Ovary (tissue), 3 donors: Measurements from ENCODE around the gene TBC1D24.

ENCODE experiments used
- EP300 ChIP-seq: sonication (generic); formaldehyde crosslinking; IDR thresholded peaks from one replicate; pipeline ENCODE4 v1.6.1; 2017; ENCODE audit warnings: antibody characterized with exemption
- POLR2A ChIP-seq: fragments of 450-650 bp; IDR thresholded peaks from one replicate; pipeline ENCODE4 v1.6.1; 2017; ENCODE audit warnings: antibody characterized with exemption, mild to moderate bottlenecking, moderate library complexity
- TF ChIP-seq, protein P1 (sequence below), 3 donors: fragments of 450-650 bp in 2 of 3; fragments of 200-600 bp in 1 of 3; IDR thresholded peaks; one replicate each; pipeline versions ENCODE4 v1.5.1 to v1.8.0; 2016 to 2022; ENCODE audit warnings: antibody characterized with exemption in 3 of 3, mild to moderate bottlenecking in 1 of 3
- donor health status: DM: no; HTN: no; CAD: no.

DNA sequence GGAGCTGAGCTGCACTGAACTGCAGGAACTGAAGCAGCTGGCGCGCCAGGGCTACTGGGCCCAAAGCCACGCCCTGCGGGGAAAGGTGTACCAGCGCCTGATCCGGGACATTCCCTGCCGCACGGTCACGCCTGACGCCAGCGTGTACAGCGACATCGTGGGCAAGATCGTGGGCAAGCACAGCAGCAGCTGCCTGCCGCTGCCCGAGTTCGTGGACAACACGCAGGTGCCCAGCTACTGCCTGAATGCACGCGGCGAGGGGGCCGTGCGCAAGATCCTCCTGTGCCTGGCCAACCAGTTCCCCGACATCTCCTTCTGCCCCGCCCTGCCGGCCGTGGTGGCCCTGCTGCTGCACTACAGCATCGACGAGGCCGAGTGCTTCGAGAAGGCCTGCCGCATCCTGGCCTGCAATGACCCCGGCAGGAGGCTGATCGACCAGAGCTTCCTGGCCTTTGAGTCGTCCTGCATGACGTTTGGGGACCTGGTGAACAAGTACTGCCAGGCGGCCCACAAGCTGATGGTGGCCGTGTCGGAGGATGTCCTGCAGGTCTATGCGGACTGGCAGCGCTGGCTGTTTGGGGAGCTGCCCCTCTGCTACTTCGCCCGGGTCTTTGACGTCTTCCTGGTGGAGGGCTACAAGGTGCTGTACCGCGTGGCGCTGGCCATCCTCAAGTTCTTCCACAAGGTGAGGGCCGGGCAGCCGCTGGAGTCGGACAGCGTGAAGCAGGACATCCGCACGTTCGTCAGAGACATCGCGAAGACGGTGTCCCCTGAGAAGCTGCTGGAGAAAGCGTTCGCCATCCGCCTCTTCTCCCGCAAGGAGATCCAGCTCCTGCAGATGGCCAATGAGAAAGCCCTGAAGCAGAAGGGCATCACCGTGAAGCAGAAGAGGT is 21.5 kb downstream of the TBC1D24 start:
- TF ChIP-seq, protein P1, sequence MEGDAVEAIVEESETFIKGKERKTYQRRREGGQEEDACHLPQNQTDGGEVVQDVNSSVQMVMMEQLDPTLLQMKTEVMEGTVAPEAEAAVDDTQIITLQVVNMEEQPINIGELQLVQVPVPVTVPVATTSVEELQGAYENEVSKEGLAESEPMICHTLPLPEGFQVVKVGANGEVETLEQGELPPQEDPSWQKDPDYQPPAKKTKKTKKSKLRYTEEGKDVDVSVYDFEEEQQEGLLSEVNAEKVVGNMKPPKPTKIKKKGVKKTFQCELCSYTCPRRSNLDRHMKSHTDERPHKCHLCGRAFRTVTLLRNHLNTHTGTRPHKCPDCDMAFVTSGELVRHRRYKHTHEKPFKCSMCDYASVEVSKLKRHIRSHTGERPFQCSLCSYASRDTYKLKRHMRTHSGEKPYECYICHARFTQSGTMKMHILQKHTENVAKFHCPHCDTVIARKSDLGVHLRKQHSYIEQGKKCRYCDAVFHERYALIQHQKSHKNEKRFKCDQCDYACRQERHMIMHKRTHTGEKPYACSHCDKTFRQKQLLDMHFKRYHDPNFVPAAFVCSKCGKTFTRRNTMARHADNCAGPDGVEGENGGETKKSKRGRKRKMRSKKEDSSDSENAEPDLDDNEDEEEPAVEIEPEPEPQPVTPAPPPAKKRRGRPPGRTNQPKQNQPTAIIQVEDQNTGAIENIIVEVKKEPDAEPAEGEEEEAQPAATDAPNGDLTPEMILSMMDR (IDR thresholded peaks at IDR 0.05), result no peak
- TF ChIP-seq POLR2A (no peak), EP300 (no peak)
